DOHH2 (cell line): ENCODE data around the gene VIM.
A peak's percentile ranks its signal among the peaks of the same experiment; 100 is the strongest.

ENCODE experiments used
- H3F3A ChIP-seq: fragments of 200-600 bp; sonication (generic), shearing (Covaris generic); 2 replicates; pipeline ENCODE4 v1.6.0; 2016; ENCODE audit warnings: antibody characterized with exemption, mild to moderate bottlenecking; ENCODE audit not compliant: control insufficient read depth, insufficient read depth
- H3K27ac ChIP-seq: fragments of 200-600 bp; sonication (generic); 2 replicates; pipeline ENCODE4 v1.5.1; 2014; ENCODE audit warnings: low read depth, mild to moderate bottlenecking, low read length, moderate library complexity
- H3K27me3 ChIP-seq: fragments of 200-600 bp; sonication (generic); 2 replicates; pipeline ENCODE4 v1.6.1; 2014; ENCODE audit warnings: mild to moderate bottlenecking, low read length, mixed read lengths; ENCODE audit not compliant: control insufficient read depth
- H3K36me3 ChIP-seq: fragments of 200-600 bp; sonication (generic); 2 replicates; pipeline ENCODE4 v1.6.1; 2014; ENCODE audit warnings: mild to moderate bottlenecking, low read length, moderate library complexity, mixed read lengths; ENCODE audit not compliant: control insufficient read depth
- H3K4me1 ChIP-seq: fragments of 200-600 bp; sonication (generic); 2 replicates; pipeline ENCODE4 v1.6.1; 2014; ENCODE audit warnings: mild to moderate bottlenecking, low read length, mixed read lengths; ENCODE audit not compliant: control insufficient read depth
- H3K4me2 ChIP-seq: fragments of 200-600 bp; sonication (generic); 2 replicates; pipeline ENCODE4 v1.6.0; 2014; ENCODE audit warnings: mild to moderate bottlenecking, low read length, moderate library complexity
- H3K4me3 ChIP-seq: fragments of 200-600 bp; sonication (generic); 2 replicates; pipeline ENCODE4 v1.5.1; 2014; ENCODE audit warnings: mild to moderate bottlenecking, low read length, mixed read lengths
- H3K79me2 ChIP-seq: fragments of 200-600 bp; sonication (generic); 2 replicates; pipeline ENCODE4 v1.6.1; 2014; ENCODE audit warnings: mild to moderate bottlenecking, low read length, mixed read lengths; ENCODE audit not compliant: control insufficient read depth
- H3K9me2 ChIP-seq: fragments of 200-600 bp; sonication (generic); replicated peaks from 2 replicates; pipeline ENCODE4 v1.6.1; 2014; ENCODE audit warnings: mild to moderate bottlenecking, low read length, mixed read lengths; ENCODE audit not compliant: control insufficient read depth
- H3K9me3 ChIP-seq: fragments of 200-600 bp; sonication (generic); 2 replicates; pipeline ENCODE4 v1.6.1; 2014; ENCODE audit warnings: antibody characterized with exemption, low read length, mixed read lengths; ENCODE audit not compliant: control insufficient read depth, insufficient read depth
- H4K20me1 ChIP-seq: fragments of 200-600 bp; sonication (generic); 2 replicates; pipeline ENCODE4 v1.6.0; 2014; ENCODE audit warnings: low read depth, mild to moderate bottlenecking, antibody characterized with exemption, low read length, moderate library complexity; ENCODE audit not compliant: control insufficient read depth, insufficient read depth
- EZH2phosphoT487 ChIP-seq: fragments of 200-600 bp; sonication (generic); IDR thresholded peaks from 2 replicates; pipeline ENCODE4 v1.6.1; 2017; ENCODE audit warnings: borderline replicate concordance, mild to moderate bottlenecking, antibody characterized with exemption, low read length, moderate library complexity, mixed read lengths
- TF ChIP-seq, protein P1 (sequence below): fragments of 200-600 bp; sonication (generic); IDR thresholded peaks from one replicate; pipeline ENCODE4 v1.5.1; 2014; ENCODE audit warnings: antibody characterized with exemption, mild to moderate bottlenecking, low read depth, low read length; ENCODE audit not compliant: poor library complexity, severe bottlenecking

VIM gene

DNA sequence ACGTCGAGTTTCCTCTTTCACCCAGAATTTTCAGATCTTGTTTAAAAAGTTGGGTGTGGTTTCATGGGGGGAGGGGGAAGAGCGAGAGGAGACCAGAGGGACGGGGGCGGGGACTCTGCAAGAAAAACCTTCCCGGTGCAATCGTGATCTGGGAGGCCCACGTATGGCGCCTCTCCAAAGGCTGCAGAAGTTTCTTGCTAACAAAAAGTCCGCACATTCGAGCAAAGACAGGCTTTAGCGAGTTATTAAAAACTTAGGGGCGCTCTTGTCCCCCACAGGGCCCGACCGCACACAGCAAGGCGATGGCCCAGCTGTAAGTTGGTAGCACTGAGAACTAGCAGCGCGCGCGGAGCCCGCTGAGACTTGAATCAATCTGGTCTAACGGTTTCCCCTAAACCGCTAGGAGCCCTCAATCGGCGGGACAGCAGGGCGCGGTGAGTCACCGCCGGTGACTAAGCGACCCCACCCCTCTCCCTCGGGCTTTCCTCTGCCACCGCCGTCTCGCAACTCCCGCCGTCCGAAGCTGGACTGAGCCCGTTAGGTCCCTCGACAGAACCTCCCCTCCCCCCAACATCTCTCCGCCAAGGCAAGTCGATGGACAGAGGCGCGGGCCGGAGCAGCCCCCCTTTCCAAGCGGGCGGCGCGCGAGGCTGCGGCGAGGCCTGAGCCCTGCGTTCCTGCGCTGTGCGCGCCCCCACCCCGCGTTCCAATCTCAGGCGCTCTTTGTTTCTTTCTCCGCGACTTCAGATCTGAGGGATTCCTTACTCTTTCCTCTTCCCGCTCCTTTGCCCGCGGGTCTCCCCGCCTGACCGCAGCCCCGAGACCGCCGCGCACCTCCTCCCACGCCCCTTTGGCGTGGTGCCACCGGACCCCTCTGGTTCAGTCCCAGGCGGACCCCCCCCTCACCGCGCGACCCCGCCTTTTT lies at the start of gene VIM:
VIM (plus strand) TSS at position 151 of the 925 bp plus-strand sequence. CDS start 1,182 bp downstream, outside the sequence.
- no peaks in the 10 kb centered on the region for H4K20me1 ChIP-seq
- peak within 1 kb of the TSS; percentile 43; the same call in 1 of the 2 replicates for H3K27ac ChIP-seq
- no peaks in the 10 kb centered on the region for H3K9me3 ChIP-seq
- peaks cover 47% of the 10 kb centered on the region for H3K27me3 ChIP-seq
- H3F3A ChIP-seq, result peaks cover 7% of the 10 kb centered on the region
- peaks cover 33% of the 10 kb centered on the region for H3K4me1 ChIP-seq
- H3K4me2 ChIP-seq, result peak within 1 kb of the TSS; percentile 90
- peak within 1 kb of the TSS; percentile 84 for H3K4me3 ChIP-seq
- peaks cover 2% of the 10 kb centered on the region; the same call in 1 of the 2 replicates for H3K79me2 ChIP-seq
- TF ChIP-seq EZH2phosphoT487, result peak; percentile 41; the same call in 1 of the 2 replicates
- TF ChIP-seq, protein P1, sequence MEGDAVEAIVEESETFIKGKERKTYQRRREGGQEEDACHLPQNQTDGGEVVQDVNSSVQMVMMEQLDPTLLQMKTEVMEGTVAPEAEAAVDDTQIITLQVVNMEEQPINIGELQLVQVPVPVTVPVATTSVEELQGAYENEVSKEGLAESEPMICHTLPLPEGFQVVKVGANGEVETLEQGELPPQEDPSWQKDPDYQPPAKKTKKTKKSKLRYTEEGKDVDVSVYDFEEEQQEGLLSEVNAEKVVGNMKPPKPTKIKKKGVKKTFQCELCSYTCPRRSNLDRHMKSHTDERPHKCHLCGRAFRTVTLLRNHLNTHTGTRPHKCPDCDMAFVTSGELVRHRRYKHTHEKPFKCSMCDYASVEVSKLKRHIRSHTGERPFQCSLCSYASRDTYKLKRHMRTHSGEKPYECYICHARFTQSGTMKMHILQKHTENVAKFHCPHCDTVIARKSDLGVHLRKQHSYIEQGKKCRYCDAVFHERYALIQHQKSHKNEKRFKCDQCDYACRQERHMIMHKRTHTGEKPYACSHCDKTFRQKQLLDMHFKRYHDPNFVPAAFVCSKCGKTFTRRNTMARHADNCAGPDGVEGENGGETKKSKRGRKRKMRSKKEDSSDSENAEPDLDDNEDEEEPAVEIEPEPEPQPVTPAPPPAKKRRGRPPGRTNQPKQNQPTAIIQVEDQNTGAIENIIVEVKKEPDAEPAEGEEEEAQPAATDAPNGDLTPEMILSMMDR, result no peak
- H3K36me3 ChIP-seq, result peaks cover 5% of the 10 kb centered on the region; the same call in 1 of the 2 replicates
- no peaks in the 10 kb centered on the region for H3K9me2 ChIP-seq

- H3K4me2 ChIP-seq, result no peak overlapping the region
- H4K20me1 ChIP-seq, result no peaks in the 10 kb centered on the region
- TF ChIP-seq, protein P1, result no peak
- TF ChIP-seq EZH2phosphoT487, result no peak
Observed at GRCh38 chr10:17179002-17179401, 49.0 kb upstream of the VIM start.

DNA sequence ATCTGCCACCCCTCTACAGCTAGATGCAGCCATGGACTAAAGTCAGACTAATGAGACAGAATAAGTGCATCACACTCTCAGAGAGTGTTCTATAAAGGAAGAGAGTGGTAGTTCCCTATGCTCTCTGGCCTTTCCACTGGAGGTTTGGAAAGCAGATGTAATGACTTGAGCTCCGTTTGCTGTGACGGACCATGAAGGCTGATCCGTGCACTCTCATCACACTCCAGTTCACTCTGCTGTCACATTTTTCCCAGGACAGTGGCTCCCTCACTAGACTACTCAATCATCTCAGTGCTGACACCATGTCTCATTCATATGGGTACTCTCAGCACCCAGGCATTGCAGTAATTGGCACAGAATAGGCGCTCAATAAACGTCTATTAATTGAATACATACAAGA lies 46.9 kb upstream of the VIM start:
- Histone ChIP-seq H3K79me2 (peaks cover 4% of the 10 kb centered on the region; the same call in 1 of the 2 replicates), H3K4me1 (peaks cover 6% of the 10 kb centered on the region), H3K4me2 (no peak overlapping the region), H3K36me3 (no peaks in the 10 kb centered on the region), H3K9me3 (no peaks in the 10 kb centered on the region), H3K27me3 (no peaks in the 10 kb centered on the region), H3K27ac (no peak overlapping the region), H3K9me2 (no peaks in the 10 kb centered on the region), H4K20me1 (no peaks in the 10 kb centered on the region), H3F3A (no peaks in the 10 kb centered on the region; the same call in 1 of the 2 replicates), H3K4me3 (no peak overlapping the region)
- TF ChIP-seq, protein P1, result no peak
- no peak for TF ChIP-seq EZH2phosphoT487

More at GRCh38 chr10:17179002-17179401, 49.0 kb upstream of the VIM start:
- H3K79me2 ChIP-seq, result peaks cover 4% of the 10 kb centered on the region; the same call in 1 of the 2 replicates
- H3K9me3 ChIP-seq, result no peaks in the 10 kb centered on the region
- no peaks in the 10 kb centered on the region for H3F3A ChIP-seq
- H3K9me2 ChIP-seq, result no peaks in the 10 kb centered on the region
- H3K4me3 ChIP-seq, result no peak overlapping the region
- peaks cover 6% of the 10 kb centered on the region for H3K4me1 ChIP-seq
- H3K36me3 ChIP-seq, result no peaks in the 10 kb centered on the region
- no peaks in the 10 kb centered on the region for H3K27me3 ChIP-seq
- no peak overlapping the region for H3K27ac ChIP-seq
